GM18858 (cell line): ENCODE measurements around the gene PDE1A.
"Not testable (repeated sequence)": the region's sequence is repeated elsewhere in the genome, so short reads cannot be mapped to it uniquely, and the experiment has no call there.

ENCODE experiments used
- ATAC-seq: cut with Tn5 transposase; IDR thresholded peaks from one replicate; pipeline ENCODE4 v1.9.1; 2021; ENCODE audit not compliant: unreplicated experiment

Gene PDE1A

GRCh38 chr2:182412858-182413257 lies 14.0 kb downstream of the PDE1A start:
- no peak for ATAC-seq

GRCh38 chr2:182410120-182410519 lies 16.7 kb downstream of the PDE1A start:
- ATAC-seq, result no peak

- ATAC-seq, result no peak
Measured at GRCh38 chr2:182406221-182406620, 20.6 kb downstream of the PDE1A start.

- no peak for ATAC-seq
Measured at GRCh38 chr2:182404975-182405561, 21.8 kb downstream of the PDE1A start.

GRCh38 chr2:182404092-182404491 lies 22.7 kb downstream of the PDE1A start:
- no peak for ATAC-seq

- no peak for ATAC-seq
Measured at GRCh38 chr2:182393270-182393760, 33.5 kb downstream of the PDE1A start.

- no peak for ATAC-seq
Measured at GRCh38 chr2:182391443-182391842, 35.4 kb downstream of the PDE1A start.

GRCh38 chr2:182386267-182386880 lies 40.5 kb downstream of the PDE1A start:
- not testable (repeated sequence) for ATAC-seq

- ATAC-seq, result no peak
Measured at GRCh38 chr2:182384860-182385259, 42.0 kb downstream of the PDE1A start.

GRCh38 chr2:182381225-182381624 lies 45.6 kb downstream of the PDE1A start:
- no peak for ATAC-seq

GRCh38 chr2:182379241-182379640 lies 47.6 kb downstream of the PDE1A start:
- no peak for ATAC-seq

- ATAC-seq, result no peak
Measured at GRCh38 chr2:182378759-182379158, 48.1 kb downstream of the PDE1A start.

GRCh38 chr2:182377467-182377866 lies 49.4 kb downstream of the PDE1A start:
- ATAC-seq, result no peak

- no peak for ATAC-seq
Measured at GRCh38 chr2:182375862-182376261, 51.0 kb downstream of the PDE1A start.

GRCh38 chr2:182372661-182373060 lies 54.2 kb downstream of the PDE1A start:
- ATAC-seq, result no peak

- no peak for ATAC-seq
Measured at GRCh38 chr2:182368996-182369395, 57.8 kb downstream of the PDE1A start.

- no peak for ATAC-seq
Measured at GRCh38 chr2:182368446-182368845, 58.4 kb downstream of the PDE1A start.

GRCh38 chr2:182367401-182367800 lies 59.4 kb downstream of the PDE1A start:
- ATAC-seq, result no peak

- no peak for ATAC-seq
Measured at GRCh38 chr2:182366628-182367027, 60.2 kb downstream of the PDE1A start.

- ATAC-seq, result no peak
Measured at GRCh38 chr2:182365855-182366254, 61.0 kb downstream of the PDE1A start.

GRCh38 chr2:182361477-182361876 lies 65.4 kb downstream of the PDE1A start:
- no peak for ATAC-seq

- ATAC-seq, result no peak
Measured at GRCh38 chr2:182360663-182361260, 66.1 kb downstream of the PDE1A start.
